NCI-H526 (cell line): ENCODE measurements around the gene RIMBP2.
A peak's percentile ranks its signal among the peaks of the same experiment; 100 is the strongest.

Source experiments
- DNase-seq, 2 experiments: peaks; one replicate each; lab custom pipeline; 2025; lab: John Stamatoyannopoulos, UW

Gene RIMBP2

GRCh38 chr12:130628304-130628703, 87.8 kb downstream of the RIMBP2 start:
- DNase-seq: no peak

DNA sequence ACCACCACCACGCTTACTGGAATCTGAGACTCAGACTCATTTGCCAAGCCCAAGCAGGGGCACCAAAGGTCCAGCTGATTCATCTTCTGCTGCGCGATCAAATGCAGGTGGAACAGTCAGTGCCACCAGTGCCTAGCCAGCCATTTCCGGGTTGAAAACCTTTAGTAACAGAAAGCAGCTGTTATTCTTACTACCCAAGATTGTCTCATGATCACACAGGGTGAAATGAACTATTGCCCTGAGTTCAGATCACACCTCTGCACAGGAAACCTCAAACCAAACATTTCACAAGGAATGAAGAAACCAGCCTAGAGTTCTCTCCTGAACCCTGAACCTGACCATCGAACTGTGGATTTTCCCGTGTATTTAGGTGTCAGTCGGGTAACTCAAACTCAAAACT, 88.9 kb downstream of the RIMBP2 start:
- DNase-seq: no peak

DNA sequence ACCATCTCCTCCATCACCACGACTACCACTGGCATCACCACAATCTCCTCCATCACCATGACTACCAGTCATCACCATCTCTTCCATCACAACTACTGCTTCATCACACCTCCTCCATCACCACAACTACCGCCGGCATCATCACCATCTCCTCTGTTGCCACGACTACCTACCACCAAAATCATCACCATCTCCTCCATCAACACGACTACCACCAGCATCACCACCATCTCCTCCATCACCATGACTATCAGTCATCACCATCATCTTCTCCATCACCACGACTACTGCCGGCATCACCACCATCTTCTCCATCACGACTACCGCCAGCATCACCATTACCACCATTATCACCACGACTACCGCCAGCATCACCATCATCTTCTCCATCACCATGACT, 89.5 kb downstream of the RIMBP2 start:
- DNase-seq: no peak

- no peak for DNase-seq
Measured at GRCh38 chr12:130625201-130625600, 90.9 kb downstream of the RIMBP2 start.

DNA sequence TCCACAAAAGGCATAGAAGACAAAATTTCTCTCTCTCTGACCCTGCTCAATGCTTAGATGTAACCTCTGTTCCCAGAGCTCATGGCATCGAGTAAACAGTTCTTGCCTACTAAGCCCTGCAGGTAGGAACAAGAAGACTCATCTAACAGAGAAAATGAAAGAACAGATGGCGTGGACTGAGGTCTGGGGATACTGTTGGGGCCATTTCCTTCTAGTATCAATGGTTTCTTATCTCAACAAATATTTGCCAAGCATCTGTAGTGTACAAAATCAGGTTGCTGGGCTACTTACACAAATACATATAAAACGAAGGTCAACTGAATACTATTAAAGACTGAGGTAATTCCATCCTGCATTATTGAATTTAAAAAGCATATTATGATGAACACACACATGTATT, 93.3 kb downstream of the RIMBP2 start:
- no peak for DNase-seq

GRCh38 chr12:130621696-130622298, 94.3 kb downstream of the RIMBP2 start:
- DNase-seq: no peak

DNA sequence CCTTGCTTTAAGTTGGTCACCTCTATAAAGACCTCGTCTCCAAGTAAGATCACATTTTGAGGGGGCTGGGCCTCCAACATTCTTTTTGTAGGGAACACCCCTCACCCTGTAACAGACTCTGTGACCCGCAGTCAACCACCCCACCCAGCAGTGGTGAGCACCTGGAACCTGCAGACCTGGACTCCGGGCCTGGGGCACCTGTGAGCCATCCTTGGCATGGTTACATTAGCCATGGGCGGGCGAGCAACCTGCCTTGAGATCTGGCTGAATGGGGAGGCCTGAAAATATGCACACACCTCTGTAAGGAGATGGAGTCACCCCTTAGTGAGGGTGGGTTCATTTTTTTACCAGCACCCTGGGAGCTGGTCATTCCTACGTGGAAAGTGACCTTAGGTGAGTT, 95.3 kb downstream of the RIMBP2 start:
- no peak for DNase-seq

GRCh38 chr12:130620281-130620680, 95.8 kb downstream of the RIMBP2 start:
- no peak for DNase-seq

DNA sequence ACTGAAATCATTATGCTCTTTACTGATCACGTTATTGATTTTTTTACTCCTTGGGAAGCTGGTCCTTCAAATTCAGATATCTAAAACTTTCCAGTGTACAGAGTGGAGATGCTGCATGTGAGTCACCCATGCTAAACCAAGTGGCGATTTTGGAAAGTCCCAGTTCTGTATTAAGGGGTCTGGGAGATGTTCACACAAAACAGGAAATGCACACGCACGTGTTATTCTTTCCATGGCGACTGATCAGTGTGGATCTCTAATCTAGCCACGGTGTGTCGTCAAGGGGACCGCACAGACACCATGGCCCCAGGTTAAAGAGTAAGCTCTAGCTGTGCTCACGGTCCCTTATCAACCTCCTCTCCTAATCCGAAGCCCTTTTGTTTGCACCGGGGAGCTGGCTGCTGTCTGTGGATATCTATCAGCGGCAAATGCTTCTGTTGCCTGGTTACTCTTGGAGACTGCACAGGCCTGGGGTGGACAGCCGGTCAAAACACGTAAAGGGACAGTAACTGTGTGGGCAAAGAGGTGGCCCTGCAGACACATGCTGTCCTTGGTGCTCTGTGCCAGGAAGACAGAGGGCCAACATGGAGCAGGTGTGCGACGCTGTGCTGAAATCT, 96.6 kb downstream of the RIMBP2 start:
- no peak for DNase-seq

- DNase-seq: no peak
Measured at GRCh38 chr12:130617219-130617618, 98.9 kb downstream of the RIMBP2 start.

DNA sequence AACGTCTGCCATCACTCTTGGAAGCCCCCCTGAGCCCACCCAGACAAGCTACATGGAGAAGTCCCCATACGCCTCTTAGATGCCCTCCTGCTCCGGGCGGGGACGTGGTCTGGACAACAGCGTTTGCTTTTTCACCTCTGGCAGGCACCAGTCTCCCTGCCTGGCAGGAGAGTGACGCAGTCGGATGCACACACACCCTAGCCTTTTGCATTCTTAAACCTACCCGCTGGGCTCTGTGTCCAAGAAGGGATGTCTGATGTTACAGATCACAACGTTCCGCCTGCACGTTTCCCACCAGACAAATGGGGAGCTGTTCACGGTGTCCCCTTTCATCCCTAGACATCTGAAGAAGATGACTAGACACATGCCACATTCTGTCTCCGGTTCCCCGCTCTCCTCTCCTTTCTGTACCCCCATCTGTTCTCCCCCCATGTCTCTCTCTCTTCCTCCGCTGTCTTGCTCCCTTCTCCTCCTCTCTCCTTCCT, 100.2 kb downstream of the RIMBP2 start:
- DNase-seq: peak in 1 of 2 experiments; percentile 34

GRCh38 chr12:130614530-130614905, 101.6 kb downstream of the RIMBP2 start:
- DNase-seq: no peak

DNA sequence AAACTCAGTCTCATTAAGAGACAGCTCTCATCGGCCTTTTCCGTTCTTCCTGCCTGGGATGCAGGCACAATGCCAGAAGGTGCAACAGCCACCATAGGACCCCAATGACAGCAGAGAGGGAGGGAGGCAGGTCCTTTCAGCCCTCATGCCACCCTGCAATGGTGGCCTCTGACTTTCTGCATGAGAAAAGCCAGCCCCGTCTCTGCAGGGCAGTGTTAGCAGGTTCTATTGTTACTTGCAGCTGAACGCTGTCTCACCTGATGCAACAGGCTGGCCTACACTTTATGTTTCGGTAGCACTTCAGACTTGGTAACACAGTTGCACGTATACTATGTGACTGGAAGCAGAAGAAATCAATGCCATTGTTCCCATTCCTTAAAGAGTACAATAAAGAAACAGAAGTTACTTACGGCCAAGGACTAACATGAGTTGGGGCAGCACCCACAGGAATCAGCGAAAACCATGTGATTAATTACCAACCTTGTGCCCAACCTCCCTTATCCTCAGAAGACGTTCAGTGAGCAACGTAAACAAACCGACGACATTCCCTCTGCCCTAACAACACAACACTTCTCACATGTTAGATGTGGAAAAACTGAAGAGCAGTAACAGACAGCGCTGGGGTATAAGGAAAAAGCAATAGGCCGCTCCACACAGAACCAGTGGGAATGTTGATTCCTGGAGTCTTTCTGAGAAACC, 102.1 kb downstream of the RIMBP2 start:
- DNase-seq: no peak

DNA sequence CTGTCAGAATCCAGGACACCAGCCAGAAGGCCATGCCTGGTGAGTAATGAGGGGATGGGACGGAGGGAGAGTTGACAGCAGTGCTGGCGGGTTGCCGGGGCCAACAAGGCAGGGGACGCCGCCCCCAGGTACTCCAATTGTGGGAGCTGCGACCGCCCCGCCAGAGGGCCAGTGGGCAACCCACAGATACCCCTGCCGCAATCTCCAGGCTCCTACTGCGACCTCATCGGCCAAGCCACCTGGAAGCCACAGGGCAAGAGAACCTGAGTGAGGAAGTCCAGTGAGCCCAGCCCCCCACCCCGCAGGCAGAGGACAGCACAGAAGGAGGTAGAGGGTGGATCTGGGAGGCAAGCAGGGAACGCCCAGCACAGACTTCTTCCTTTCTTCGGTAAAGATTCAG, 103.0 kb downstream of the RIMBP2 start:
- DNase-seq: no peak

DNA sequence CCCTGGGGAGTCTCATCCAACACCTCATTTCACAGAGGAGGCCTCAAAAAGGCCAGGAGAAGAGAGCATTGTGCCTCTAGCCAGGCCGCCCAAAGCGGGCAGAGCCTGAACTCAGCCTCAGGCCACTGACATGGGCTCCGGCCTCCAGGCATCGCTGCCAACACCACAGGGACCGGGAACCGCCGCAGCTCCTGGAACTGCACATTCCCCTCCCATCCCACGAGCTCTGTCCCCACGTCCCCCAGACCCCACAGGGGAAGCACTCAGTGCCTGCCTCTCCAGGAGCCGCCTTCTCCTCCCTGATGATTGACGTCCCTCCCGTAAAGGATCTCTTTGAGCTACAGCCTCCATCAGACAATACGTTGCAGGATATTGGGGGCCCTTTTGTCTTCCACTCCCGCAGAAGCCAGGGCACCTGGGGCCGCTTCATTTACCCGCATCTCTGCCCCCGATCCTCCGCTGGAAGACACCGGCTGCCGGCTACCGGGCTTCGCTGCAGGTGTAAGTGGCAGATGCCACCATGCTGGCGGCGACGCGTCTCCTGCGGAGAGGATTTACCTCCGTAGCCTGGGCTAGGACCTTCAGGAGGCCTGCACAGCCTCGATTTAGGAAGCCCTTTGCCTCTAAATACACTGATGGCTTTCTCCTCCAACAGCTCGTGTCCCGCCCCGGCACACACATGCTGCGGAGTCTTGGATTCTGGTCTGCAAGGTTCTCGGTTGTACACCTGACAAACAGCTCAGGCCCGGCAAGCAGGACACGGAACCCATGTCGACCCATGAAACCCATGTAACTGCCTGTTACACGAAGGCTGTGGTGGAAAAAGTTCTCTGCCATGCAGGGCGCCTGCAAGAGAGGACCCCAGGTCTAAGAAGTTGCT, 104.8 kb downstream of the RIMBP2 start:
- DNase-seq: no peak

DNA sequence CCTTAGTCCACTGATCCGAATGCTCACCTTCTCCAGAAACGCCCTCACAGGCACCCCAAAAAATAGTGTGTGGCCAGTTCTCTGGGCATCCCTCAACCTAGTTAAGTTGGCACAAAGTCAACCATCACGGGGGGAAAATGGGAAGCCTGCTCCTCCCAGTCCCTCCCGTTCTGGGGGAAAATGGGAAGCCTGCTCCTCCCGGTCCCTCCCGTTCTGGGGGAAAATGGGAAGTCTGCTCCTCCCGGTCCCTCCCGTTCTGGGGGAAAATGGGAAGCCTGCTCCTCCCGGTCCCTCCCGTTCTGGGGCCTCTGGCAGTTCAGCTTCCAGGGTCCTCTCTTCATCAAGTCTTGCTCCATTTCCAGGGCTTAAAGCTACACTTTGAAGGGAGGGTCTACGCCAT, 106.1 kb downstream of the RIMBP2 start:
- DNase-seq: no peak

DNA sequence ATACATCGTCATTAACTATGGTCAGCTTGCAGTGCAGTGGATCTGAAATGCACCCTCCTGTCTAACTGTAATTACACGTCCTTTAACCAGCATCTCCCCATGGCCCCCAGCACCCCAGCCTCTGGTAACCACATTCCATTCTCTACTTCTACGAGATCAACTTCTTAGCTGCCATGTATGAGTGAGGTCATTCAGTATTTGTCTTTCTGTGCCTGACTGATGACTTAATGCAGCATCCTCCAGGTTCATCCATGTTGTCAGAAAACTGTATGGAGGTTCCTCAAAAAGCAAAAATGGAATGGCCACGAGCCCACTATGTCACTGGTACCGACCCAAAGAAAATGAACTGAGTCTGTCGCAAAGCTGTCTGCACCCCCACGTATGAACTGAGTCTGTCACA, 107.3 kb downstream of the RIMBP2 start:
- no peak for DNase-seq

- no peak for DNase-seq
Measured at GRCh38 chr12:130608132-130608531, 108.0 kb downstream of the RIMBP2 start.

- no peak for DNase-seq
Measured at GRCh38 chr12:130606231-130606630, 109.9 kb downstream of the RIMBP2 start.

- DNase-seq: no peak
Measured at GRCh38 chr12:130603396-130603965, 112.6 kb downstream of the RIMBP2 start.

GRCh38 chr12:130602251-130602650, 113.8 kb downstream of the RIMBP2 start:
- no peak for DNase-seq

GRCh38 chr12:130601327-130601726, 114.8 kb downstream of the RIMBP2 start:
- no peak for DNase-seq
